Activated naive CD8-positive, alpha-beta T cell treated with anti-CD3 and anti-CD28 coated beads for 36 hours (primary cell): Measurements from ENCODE around the gene NACC1. TPM values are rescaled to one million over a fixed set of nuclear protein-coding genes. Genes with fewer than 3 reads are reported as not detected.

Experiments
- DNase-seq: peaks from one replicate; pipeline ENCODE4 v3.0.0; 2021
- H3K27ac Mint-ChIP-seq: one replicate; pipeline ENCODE4 v1.8.0; 2022; ENCODE audit warnings: mild to moderate bottlenecking, moderate library complexity, mixed read lengths
- H3K27me3 Mint-ChIP-seq: one replicate; pipeline ENCODE4 v1.8.0; 2022; ENCODE audit warnings: mild to moderate bottlenecking, mixed read lengths
- H3K36me3 Mint-ChIP-seq: one replicate; pipeline ENCODE4 v1.8.0; 2021; ENCODE audit warnings: mild to moderate bottlenecking, mixed read lengths
- H3K4me1 Mint-ChIP-seq: one replicate; pipeline ENCODE4 v1.8.0; 2021; ENCODE audit warnings: mixed read lengths
- H3K4me3 Mint-ChIP-seq: one replicate; pipeline ENCODE4 v1.8.0; 2022; ENCODE audit warnings: mild to moderate bottlenecking, moderate library complexity, mixed read lengths
- H3K9me3 Mint-ChIP-seq: one replicate; pipeline ENCODE4 v1.8.0; 2022; ENCODE audit warnings: mixed read lengths
- total RNA-seq, 2 experiments: library from RNA; stranded (reverse); gene quantifications; one replicate each; pipeline ENCODE4 v1.2.3, GENCODE V29; 2021

Gene NACC1
- total RNA-seq, 2 experiments from 2014 or later: 81.2 to 83.8 TPM

- Mint-ChIP-seq H3K4me1 (peaks cover 25% of the 10 kb centered on the region), H3K36me3 (no peaks in the 10 kb centered on the region), H3K27me3 (no peaks in the 10 kb centered on the region), H3K4me3 (no peak overlapping the region), H3K9me3 (no peaks in the 10 kb centered on the region), H3K27ac (no peak overlapping the region)
- DNase-seq: no peak
Measured at GRCh38 chr19:13189600-13189999, 71.5 kb downstream of the NACC1 start.

Other genes with a start within 250 kb of the NACC1 start
- gene DNASE2, start 236.8 kb upstream of the NACC1 start, total RNA-seq: 10 to 100 TPM; 21.5 to 22.2 TPM
- gene KLF1, start 231.1 kb upstream of the NACC1 start, total RNA-seq: under 1 TPM; 0.34 to 0.39 TPM
- 10 to 100 TPM; 41.2 to 42.5 TPM for gene GCDH, start 227.1 kb upstream of the NACC1 start, total RNA-seq
- 1 to 10 TPM; 1.8 to 2.7 TPM for gene SYCE2, start 199.0 kb upstream of the NACC1 start, total RNA-seq
- 100 to 1,000 TPM; 166 to 167 TPM for gene FARSA, start 184.6 kb upstream of the NACC1 start, total RNA-seq
- gene CALR, start 179.7 kb upstream of the NACC1 start, total RNA-seq: 100 to 1,000 TPM; 673 to 688 TPM
- 100 to 1,000 TPM; 176 to 181 TPM for gene RAD23A, start 172.4 kb upstream of the NACC1 start, total RNA-seq
- 10 to 100 TPM; 37.1 to 37.8 TPM for gene GADD45GIP1, start 161.0 kb upstream of the NACC1 start, total RNA-seq
- gene DAND5, start 148.7 kb upstream of the NACC1 start, total RNA-seq: not detected
- gene NFIX, start 122.8 kb upstream of the NACC1 start, total RNA-seq: 1 to 10 TPM; 6.3 to 8.7 TPM
- 1 to 10 TPM; 2.6 to 2.9 TPM for gene LYL1, start 15.4 kb upstream of the NACC1 start, total RNA-seq
- 100 to 1,000 TPM; 114 TPM for gene TRMT1, start 1.5 kb upstream of the NACC1 start, total RNA-seq
- gene STX10, start 32.1 kb downstream of the NACC1 start, total RNA-seq: 10 to 100 TPM; 53.3 to 55.0 TPM
- 100 to 1,000 TPM; 128 to 132 TPM for gene IER2, start 32.1 kb downstream of the NACC1 start, total RNA-seq